HS-5 (cell line): ENCODE results near the gene LSM10.

Source experiments
- DNase-seq: peaks from one replicate; pipeline ENCODE4 v3.0.0-alpha.2; 2012; ENCODE audit warnings: low read depth

Gene LSM10

DNA sequence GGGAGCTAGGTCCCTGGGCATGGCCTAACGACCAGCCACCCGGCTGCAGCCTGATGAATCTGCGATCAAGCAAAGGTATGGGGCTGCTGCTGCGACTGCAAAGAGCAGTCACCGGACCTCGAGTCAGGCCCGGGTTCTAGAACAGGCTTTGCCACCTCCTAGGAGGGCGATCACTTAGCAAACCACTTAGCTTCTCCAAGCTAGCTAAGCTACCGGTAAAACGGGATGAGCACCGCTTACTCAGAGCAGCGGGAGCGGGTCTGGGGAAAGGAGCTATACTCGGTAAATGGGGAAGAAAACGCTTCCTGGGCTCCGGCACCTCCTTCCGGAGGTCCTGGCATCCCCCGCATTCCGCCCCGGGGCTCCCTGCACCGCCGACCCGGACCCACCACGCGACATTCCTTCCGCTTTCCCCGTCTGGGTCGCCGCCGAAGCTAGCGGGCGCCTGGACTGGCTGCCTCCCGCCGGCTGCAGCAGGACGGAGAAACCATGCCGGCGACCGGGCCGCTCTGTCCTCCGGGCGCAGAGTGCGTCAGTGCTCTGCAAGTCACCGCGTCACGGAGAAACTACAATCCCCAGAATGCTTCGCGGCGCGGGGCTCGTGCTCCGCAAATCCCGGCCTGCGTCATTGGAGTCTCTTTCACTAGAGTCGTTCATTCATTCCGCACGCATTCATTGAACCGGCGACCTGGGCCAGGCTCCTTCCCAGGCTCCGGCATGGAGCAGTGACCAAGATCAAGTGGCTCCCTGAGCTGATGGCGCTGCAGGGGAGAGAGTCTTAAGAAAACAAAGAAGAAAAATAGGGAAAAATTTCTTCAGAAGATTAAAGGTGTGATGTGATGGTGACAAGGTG is at the start of gene LSM10:
Gene LSM10 (minus strand): TSS at position 531 of the 853 bp plus-strand sequence. CDS start 3,779 bp downstream, outside the sequence.
- DNase-seq = peak; percentile 77

DNA sequence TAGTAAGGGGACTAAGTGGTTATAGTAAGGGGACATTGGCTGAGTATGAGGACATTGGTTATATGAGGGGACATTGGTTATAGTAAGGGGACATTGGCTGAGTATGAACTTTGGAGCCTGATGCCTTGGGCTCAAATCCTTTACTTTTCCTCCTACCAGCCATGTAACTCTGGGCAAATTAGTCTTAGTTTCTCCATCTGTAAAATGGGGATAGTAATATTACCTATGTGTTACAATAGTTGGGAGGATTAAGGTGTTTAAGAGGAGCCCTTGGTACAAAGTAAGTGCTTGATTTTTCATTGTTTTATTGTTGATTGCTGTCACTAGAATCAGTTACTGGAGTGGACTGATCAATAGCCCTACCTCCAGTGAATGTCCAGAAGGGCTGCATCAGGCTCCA is 49.7 kb upstream of the LSM10 start:
- no peak for DNase-seq

- no peak for DNase-seq
Measured at GRCh38 chr1:36446746-36447145, 49.0 kb upstream of the LSM10 start.

DNA sequence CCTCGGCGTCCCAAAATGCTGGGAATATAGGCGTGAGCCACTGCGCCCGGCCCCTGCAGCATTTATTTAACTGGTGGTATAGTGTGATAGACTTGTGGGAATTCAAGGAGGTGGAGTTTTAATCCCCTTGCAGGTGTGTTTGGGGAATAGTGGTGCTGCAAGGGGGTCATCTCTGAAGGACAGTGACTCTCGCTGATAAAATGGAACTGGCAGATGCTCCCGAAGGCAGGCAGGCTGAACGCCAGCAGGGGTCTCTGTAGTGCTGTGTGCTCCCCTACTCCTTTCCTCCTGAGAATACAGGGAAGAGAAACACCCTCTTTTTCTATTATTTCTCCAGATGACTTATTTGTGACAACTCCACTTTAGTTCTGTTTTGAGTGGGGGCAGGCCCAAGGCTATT is 48.6 kb upstream of the LSM10 start:
- DNase-seq = no peak

GRCh38 chr1:36443297-36443696 is 45.6 kb upstream of the LSM10 start:
- DNase-seq = no peak

GRCh38 chr1:36442337-36442736 is 44.6 kb upstream of the LSM10 start:
- DNase-seq = no peak

DNA sequence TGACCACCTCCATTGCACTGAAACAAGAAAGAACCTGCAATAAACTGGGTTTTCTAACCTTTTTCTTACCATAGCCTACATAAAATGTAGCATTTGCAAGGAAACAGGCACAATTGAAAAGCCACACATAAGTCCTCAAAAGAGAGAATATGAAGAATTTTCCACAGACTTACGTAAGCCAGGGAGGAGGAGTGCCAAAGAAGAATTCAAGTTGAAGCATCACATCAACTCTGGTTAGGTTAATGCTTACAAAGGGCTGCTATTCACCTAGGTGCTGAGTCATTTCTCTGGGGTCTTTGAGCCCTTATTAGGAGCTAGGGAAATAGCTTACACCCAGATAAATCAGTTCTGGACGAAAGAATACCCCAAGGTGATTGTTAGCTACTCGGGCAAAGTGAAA is 42.9 kb upstream of the LSM10 start:
- DNase-seq = no peak

GRCh38 chr1:36440044-36440443 is 42.3 kb upstream of the LSM10 start:
- DNase-seq = no peak

GRCh38 chr1:36438715-36439114 is 41.0 kb upstream of the LSM10 start:
- no peak for DNase-seq

DNA sequence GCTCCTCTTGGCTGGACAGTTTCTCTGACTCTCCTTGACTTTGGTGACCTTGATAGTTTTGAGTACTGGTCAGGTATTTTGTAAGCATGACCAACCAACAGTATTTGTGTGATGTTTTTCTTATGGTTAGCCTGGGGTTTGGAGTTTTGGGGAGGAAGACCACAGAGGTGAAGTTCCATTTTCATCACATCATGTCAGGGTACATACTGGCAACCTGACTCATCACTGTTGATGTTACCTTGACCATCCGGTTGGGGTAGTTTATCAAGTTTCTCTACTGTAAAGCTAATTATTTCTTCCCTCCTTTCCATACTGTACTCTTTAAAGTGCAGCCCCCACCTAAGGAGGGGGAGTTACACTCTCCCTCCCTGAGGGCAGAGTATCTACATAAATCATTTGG is 39.1 kb upstream of the LSM10 start:
- DNase-seq = no peak

DNA sequence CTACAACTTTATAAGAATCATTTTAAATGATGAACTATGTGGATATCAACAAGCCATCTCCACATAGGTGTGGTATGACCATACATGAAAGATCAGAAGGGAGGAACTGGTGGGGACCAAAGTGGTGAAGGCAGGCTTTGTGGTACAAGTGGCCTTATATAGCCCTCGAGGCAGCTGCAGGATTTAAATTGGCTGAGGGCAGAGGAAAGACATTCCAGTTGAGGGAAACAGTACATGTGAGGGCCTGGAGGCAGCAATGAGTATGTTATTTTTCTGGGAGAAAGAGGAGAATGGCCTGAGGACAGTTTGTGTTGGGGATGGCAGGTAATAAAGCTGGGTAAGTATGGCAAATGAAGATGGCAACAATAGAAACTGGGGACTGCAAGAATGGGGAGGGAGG is 35.4 kb upstream of the LSM10 start:
- DNase-seq = no peak

- no peak for DNase-seq
Measured at GRCh38 chr1:36432616-36433015, 34.9 kb upstream of the LSM10 start.

DNA sequence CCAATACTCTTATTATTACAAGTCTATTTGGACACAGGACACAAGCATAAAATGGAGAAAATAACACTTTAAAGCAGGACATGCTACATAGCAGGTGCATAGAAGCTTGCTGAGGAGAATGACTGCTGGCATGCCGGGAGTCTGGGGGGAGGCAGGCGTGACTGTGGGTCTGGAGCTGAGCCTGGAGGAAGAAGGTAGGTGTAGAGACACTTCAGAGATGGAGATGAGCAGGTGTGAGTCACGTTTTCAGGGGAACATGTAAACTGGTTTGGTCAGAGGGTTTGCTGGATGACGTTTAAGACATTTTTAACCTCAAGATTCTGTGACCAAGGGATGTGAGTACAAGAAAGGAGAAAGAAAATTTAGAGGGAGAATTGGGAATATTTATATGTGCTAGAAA is 28.1 kb upstream of the LSM10 start:
- no peak for DNase-seq

GRCh38 chr1:36421649-36422048 is 23.9 kb upstream of the LSM10 start:
- DNase-seq = no peak

DNA sequence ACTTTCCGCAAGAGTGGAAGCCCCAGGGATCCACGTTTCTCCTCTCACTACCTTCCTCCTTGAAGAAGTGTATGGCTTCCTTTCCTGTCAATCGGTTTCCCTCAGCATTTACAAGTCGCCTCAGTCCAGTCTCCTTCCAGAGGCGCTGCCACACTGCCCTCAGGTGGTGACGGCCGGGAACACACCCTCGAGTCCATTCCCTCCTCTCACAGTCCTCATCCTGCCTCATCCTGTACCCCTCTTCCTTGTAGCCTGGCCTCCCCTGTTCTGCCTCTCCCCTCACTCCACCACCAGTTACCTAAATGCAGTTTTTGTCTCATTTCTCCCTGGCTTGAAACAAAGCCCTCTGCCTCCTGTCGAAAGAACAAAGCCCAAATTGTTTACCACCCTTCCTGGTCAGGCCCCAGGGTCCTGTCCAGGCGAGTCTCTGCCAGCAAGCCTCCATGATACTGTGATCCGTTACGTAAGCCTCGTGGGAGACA is 23.2 kb upstream of the LSM10 start:
- peak; percentile 53 for DNase-seq

GRCh38 chr1:36420409-36420808 is 22.7 kb upstream of the LSM10 start:
- no peak for DNase-seq

DNA sequence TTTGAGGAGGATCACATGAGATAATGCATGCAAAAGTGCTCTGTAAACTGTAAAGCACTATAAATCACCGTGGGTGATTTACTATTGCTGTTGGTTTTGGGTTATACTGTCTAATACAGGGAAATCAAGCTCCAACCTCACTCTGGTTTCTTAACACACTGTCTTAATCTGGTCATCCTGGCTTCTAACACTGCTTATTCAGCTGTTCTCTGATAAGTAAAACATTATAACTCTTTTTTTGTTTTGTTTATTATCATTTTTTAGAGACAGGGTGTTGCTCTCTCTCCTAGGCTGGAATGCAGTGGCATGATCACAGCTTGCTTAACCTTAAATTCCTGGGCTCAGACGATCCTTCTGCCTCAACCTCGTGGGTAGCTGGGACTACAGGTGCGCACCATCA is 21.9 kb upstream of the LSM10 start:
- no peak for DNase-seq

- DNase-seq = no peak
Measured at GRCh38 chr1:36419140-36419539, 21.4 kb upstream of the LSM10 start.

DNA sequence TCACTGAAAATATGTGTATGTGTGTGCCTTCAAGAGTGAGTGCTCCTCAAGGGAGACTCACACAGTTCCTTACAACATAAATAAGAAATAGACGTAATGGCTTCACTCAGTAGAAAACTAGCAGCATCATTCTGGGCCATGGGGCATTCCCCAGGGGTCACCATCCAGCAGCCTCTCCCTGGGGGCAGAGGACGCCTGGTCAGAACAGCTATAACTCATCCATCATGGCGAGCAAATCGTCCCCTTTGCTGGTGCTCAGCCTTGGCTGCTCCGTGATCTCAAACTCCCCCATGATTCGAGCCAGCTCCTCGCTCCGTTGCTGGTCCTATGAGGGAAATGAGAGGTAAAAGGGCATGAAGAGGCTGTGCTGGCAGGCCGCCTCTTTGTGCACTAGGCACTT is 20.2 kb upstream of the LSM10 start:
- DNase-seq = no peak

GRCh38 chr1:36415661-36416326 is 18.1 kb upstream of the LSM10 start:
- no peak for DNase-seq

GRCh38 chr1:36414384-36414783 is 16.7 kb upstream of the LSM10 start:
- no peak for DNase-seq

DNA sequence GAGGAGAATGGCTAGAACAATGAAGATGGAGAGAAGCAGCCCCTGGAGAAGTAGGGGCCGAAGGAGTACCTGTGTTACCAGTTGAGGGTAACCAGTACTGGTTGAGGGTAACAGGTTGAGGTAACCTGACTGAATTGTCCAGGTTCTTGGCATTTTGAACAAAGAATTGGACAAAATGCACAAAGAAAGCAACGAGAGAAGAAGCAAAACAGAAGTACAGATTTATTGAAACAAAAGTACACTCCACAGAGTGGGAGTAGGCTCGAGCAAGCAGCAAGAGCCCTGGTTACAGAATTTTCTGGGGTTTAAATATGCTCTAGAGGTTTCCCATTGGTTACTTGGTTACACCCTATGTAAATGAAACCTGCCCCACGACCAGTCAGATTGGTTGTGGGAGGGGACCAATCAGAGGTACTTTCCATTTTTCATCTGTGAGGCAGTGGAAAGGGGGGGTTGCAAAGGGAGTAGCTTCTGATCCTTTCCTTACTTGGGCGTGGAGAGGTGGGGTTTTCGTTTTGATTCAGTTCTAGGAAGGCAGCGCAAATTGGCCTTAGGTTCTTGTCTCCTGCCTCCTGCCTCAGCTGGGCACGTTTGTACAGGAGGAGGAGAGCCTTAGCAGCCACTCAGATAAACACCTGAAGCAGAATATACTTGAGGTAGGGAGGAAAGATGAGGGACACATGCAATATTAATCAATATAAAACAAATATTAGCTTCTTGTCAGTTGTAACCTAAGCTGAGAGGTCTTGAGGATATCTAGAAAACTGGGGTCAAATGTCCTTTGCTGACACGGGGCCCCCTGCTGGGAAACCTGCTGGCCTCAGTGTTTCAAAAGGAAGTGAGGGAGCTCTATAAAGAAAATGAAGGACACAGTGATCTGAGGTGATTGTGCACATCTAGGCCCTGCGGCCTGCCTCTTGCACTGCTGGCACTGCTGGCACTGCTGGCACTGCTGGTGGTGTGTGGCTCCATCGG is 14.3 kb upstream of the LSM10 start:
- DNase-seq = no peak
